Esophagus squamous epithelium (tissue), 5 donors: ENCODE data around the gene FSHR. TPM values are rescaled to one million over a fixed set of nuclear protein-coding genes. Genes with fewer than 3 reads are reported as not detected.

Experiments
- DNase-seq: peaks from one replicate; lab custom pipeline; 2025; lab: John Stamatoyannopoulos, UW
- H3K27ac ChIP-seq, 4 donors: fragments of 200-600 bp; sonication (generic); one replicate each; pipeline ENCODE4 v1.5.1; 2016 to 2019; ENCODE audit warnings: mild to moderate bottlenecking in 1 of 4
- H3K27me3 ChIP-seq, 4 donors: fragments of 200-600 bp; sonication (generic); 1 replicate in 3 of 4; 2 replicates in 1 of 4; pipeline versions ENCODE4 v1.5.1 to v1.6.0; 2017 to 2021; ENCODE audit warnings: antibody characterized with exemption in 1 of 4
- H3K36me3 ChIP-seq, 3 donors: fragments of 200-600 bp; sonication (generic); one replicate each; pipeline ENCODE4 v1.5.1; 2016 to 2019
- H3K4me1 ChIP-seq, 3 donors: fragments of 200-600 bp; sonication (generic); one replicate each; pipeline ENCODE4 v1.5.1; 2017 to 2019
- H3K4me3 ChIP-seq, 4 donors: fragments of 200-600 bp; sonication (generic); 1 replicate in 3 of 4; 2 replicates in 1 of 4; pipeline ENCODE4 v1.5.1; 2016 to 2019; ENCODE audit warnings: mild to moderate bottlenecking in 2 of 4, moderate library complexity in 1 of 4
- H3K9me3 ChIP-seq, 3 donors: fragments of 200-600 bp; sonication (generic); one replicate each; pipeline ENCODE4 v1.5.1; 2016 to 2019
- POLR2A ChIP-seq, 4 donors: fragments of 450-650 bp; IDR thresholded peaks; one replicate each; pipeline ENCODE4 v1.6.1; 2017; ENCODE audit warnings: antibody characterized with exemption in 4 of 4, mild to moderate bottlenecking in 4 of 4, moderate library complexity in 3 of 4
- WGBS, 2 donors: methylation state at CpG; one replicate each; pipeline ENCODE4 v1.1.5; 2018; 5-methylcytosine and 5-hydroxymethylcytosine counted together
- intact Hi-C: fragments of 100-400 bp; cut with DNase I; formaldehyde crosslinking; loops from one replicate; pipeline ENCODE4 v1.15.0; 2022
- total RNA-seq, 4 donors: library from RNA; depleted of rRNA; stranded (reverse); fragments of >200 nt; gene quantifications; one replicate each; pipeline ENCODE4 v1.1.0, GENCODE V29; 2016
- TF ChIP-seq, protein P1 (sequence below), 6 experiments: fragments of 450-650 bp in 4 of 6; fragments of 200-600 bp in 2 of 6; sonication (generic) in 2 of 6; IDR thresholded peaks; one replicate each; pipeline ENCODE4 v1.5.1; 2016 to 2019; ENCODE audit warnings: antibody characterized with exemption in 6 of 6, mild to moderate bottlenecking in 4 of 6, moderate library complexity in 4 of 6
- donor health status: DM: yes; HTN: yes; CAD: no.

The FSHR gene
- total RNA-seq, 4 donors from 2014 or later: not detected

DNA sequence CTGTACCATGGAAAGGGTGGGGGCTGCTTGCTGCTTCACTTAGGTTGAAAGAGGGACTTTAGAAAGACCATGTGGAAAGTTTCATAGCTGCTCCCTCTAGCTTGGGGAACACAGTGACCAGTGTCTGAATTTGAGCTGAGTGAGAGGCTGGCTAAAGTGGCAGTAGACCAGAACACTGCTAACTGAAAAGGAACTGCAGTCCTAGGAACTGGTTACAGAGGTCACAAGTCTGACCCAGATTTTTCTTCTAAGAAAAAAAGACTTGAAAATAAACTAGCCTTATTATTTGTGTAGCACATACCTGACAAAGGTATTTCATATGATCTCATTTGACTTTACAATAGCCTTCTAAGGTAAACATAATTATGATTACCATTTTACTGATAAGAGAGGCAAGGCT is 153.6 kb downstream of the FSHR start:
- no peak for DNase-seq
- intact Hi-C loops: no loop called here
- Histone ChIP-seq H3K27ac (no peak overlapping the region), H3K4me1 (no peaks in the 10 kb centered on the region), H3K36me3 (no peaks in the 10 kb centered on the region), H3K9me3 (no peaks in the 10 kb centered on the region), H3K4me3 (no peak overlapping the region), H3K27me3 (no peaks in the 10 kb centered on the region)
- TF ChIP-seq, protein P1, sequence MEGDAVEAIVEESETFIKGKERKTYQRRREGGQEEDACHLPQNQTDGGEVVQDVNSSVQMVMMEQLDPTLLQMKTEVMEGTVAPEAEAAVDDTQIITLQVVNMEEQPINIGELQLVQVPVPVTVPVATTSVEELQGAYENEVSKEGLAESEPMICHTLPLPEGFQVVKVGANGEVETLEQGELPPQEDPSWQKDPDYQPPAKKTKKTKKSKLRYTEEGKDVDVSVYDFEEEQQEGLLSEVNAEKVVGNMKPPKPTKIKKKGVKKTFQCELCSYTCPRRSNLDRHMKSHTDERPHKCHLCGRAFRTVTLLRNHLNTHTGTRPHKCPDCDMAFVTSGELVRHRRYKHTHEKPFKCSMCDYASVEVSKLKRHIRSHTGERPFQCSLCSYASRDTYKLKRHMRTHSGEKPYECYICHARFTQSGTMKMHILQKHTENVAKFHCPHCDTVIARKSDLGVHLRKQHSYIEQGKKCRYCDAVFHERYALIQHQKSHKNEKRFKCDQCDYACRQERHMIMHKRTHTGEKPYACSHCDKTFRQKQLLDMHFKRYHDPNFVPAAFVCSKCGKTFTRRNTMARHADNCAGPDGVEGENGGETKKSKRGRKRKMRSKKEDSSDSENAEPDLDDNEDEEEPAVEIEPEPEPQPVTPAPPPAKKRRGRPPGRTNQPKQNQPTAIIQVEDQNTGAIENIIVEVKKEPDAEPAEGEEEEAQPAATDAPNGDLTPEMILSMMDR (IDR thresholded peaks at IDR 0.05): no peak
- no peak for TF ChIP-seq POLR2A (IDR thresholded peaks at IDR 0.05)

DNA sequence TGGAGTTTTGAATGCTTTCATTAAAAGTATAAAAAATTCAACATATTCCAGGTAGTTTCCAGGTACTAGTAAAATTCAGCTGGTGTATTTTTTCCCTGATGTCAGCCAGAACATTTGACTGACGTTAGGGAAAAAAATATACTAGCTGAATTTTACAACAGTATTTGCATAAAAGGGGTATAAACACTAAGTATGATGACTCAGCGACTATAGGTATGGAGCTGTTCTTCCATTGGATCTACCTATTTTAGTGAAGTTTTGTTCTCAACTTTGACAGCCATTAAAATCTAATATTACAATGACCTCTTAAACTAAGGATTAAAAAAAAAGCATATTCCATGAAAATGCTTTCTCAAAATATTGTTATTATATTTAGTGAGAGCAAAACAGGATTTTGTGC is 155.9 kb downstream of the FSHR start:
- no peaks in the 10 kb centered on the region for H3K4me1 ChIP-seq

DNA sequence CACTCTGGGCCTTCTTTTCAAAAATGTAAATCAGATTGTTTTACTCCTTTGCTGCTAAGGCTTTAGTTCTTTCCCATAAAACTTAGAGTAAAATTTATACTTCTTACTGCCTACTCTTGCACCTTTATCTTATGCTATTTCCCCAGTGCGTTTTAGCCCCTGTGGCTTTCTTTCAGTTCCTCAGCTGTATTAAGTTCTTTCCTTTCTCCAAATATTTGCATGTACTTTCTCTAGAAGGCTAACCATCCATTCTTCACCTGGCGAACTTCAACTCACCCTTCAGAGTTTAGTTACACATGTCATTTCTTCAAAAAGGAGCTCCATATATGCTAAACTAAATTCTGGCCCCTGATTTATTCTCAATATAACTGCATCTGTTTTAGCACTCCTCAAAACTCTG is 160.7 kb downstream of the FSHR start:
- no peak for TF ChIP-seq POLR2A (IDR thresholded peaks at IDR 0.05)
- TF ChIP-seq, protein P1 (IDR thresholded peaks at IDR 0.05): no peak
- DNase-seq: no peak
- Histone ChIP-seq H3K27me3 (no peaks in the 10 kb centered on the region), H3K4me3 (no peak overlapping the region), H3K9me3 (no peaks in the 10 kb centered on the region), H3K27ac (no peak overlapping the region), H3K36me3 (no peaks in the 10 kb centered on the region), H3K4me1 (no peaks in the 10 kb centered on the region)
- intact Hi-C loops: no loop called here
- WGBS, 2 donors: 64 to 78% methylated on average over 2 of the region's 2 CpGs

More for the DNA sequence above, 155.9 kb downstream of the FSHR start:
- no peak for TF ChIP-seq POLR2A (IDR thresholded peaks at IDR 0.05)
- TF ChIP-seq, protein P1 (IDR thresholded peaks at IDR 0.05): no peak
- no peaks in the 10 kb centered on the region for H3K36me3 ChIP-seq
- H3K4me3 ChIP-seq: no peak overlapping the region
- DNase-seq: no peak
- 66 to 72% methylated on average over 2 of the region's 2 CpGs for WGBS, 2 donors
- H3K27me3 ChIP-seq: no peaks in the 10 kb centered on the region
- no peaks in the 10 kb centered on the region for H3K9me3 ChIP-seq
- intact Hi-C loops: no loop called here
- no peak overlapping the region for H3K27ac ChIP-seq

DNA sequence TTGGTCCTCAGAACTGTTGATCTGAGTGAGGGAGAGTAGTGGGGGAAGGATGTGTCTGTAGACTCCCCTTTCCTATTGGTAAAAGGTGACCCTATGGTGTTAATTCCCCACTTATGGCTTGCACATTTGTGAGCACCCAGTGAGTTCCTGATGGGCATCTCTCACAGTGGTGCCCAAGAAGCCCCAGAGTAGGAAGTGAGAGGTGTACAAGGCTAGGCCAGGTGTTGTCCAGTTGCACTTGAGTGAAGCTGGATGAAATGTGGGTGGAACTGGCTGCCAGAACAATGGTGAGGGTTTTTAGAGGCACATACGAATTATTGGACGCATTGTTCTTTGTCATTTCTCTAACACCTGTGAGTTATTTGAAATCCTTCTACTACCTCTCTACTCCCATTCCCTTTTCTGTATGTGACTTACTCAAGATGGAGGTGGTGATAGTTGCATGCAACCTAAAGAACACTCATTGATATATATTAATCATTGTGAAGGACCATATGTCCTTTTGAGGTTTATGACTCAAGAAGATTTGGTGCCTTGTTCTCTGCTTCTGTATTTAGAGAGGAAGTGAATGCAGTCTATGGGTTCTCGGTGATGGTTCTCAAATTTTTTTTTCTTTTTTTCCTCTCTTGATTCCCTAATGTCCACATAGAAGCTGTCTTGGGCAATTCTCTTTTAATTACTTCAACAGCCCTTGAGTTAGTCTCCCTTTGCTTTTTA is 162.7 kb downstream of the FSHR start:
- intact Hi-C loops: no loop called here
- Histone ChIP-seq H3K4me3 (no peak overlapping the region), H3K27me3 (no peaks in the 10 kb centered on the region), H3K4me1 (no peaks in the 10 kb centered on the region), H3K9me3 (no peaks in the 10 kb centered on the region), H3K27ac (no peak overlapping the region), H3K36me3 (no peaks in the 10 kb centered on the region)
- no peak for DNase-seq
- no peak for TF ChIP-seq POLR2A (IDR thresholded peaks at IDR 0.05)
- TF ChIP-seq, protein P1 (IDR thresholded peaks at IDR 0.05): no peak
- WGBS, 2 donors: 68 to 80% methylated on average over 3 of the region's 3 CpGs

DNA sequence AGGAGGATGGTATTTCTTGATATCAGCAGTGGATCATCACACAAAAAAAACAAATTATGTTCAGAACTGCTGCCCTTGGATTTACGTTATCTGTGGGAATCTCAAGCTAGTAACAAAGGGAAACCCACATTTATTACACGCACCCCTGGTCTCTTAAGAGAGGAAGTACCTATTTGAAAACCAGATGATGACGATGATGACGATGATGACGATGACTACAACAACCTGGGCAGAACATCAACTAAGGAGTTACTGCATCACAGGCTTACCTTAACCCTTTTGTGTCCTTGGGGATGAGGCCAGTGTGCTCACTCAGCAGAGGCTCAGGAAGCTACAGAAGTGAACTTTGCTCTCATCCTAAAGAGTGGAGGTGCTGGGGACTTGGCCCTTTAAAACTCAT is 169.4 kb downstream of the FSHR start:
- Histone ChIP-seq H3K27me3 (no peaks in the 10 kb centered on the region), H3K4me3 (no peak overlapping the region), H3K4me1 (no peaks in the 10 kb centered on the region), H3K36me3 (no peaks in the 10 kb centered on the region), H3K9me3 (no peaks in the 10 kb centered on the region), H3K27ac (no peak overlapping the region)
- no peak for DNase-seq
- WGBS, 2 donors: 42 to 66% methylated on average over 3 to 5 of the region's 5 CpGs
- no peak for TF ChIP-seq POLR2A (IDR thresholded peaks at IDR 0.05)
- intact Hi-C loops: no loop called here
